ENCODE measurements around the gene ROBO1. TPM values are rescaled to one million over a fixed set of nuclear protein-coding genes. Genes with fewer than 3 reads are reported as not detected.

Gene ROBO1
- total RNA-seq, 2 experiments from 2014 or later = 0.36 to 0.69 TPM

DNA sequence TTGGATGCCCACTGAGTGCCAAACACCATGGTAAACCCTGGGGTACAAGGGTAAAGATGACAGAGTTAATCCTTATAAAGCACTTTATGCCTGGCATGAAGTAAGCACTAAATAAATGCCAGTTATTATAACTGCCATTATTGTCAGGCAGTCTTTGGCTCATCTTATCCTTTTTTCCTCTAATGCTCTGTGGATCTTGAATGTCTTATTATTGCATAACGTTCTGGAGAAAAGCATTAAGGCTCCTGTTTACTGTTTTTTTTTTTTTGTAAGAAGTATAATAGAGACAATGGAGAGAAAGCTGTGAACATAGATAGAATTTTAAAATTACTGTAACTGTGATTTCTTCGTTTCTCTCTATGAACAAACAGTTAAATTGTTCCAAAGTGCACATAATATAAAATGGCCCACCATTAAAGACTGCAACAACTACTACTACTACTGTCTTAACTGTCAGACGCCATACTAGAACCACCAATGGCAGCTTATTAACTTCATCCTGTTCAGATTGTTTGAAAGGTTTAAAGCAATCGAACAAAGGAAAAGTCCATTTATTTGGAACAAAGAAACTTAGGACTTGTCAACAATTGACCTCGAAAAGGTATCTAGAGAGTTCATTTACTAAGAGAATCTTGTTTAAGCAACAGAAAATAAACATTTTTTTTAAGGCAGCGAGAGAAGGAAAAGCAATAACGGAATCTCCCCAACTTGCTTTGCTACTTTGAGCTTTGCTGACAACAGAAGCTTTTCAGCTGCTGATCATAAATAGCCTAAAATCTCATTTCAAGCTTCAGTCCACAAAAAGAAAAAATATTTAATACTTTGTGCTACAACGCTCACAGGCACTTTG is 520.7 kb downstream of the ROBO1 start:
- intact Hi-C loops (cut with DNase I, micrococcal nuclease) = no loop called here
- Mint-ChIP-seq H3K36me3 (ENCODE audit: low read depth) (no peaks in the 10 kb centered on the region), H3K4me1 (ENCODE audit: low read depth) (no peaks in the 10 kb centered on the region), H3K4me3 (no peak overlapping the region), H3K27ac (no peak overlapping the region), H3K27me3 (no peaks in the 10 kb centered on the region), H3K9me3 (peaks cover 8% of the 10 kb centered on the region)
- ChIA-PET POLR2A (no interaction called here), CTCF (no interaction called here)
- H3K27ac ChIP-seq (ENCODE audit: low read depth in 1 of 2, low read length in 2 of 2) = no peak overlapping the region
- DNase-seq (no peak), ATAC-seq (ENCODE audit: poor library complexity) (no peak)
- peaks cover 0 to 6% of the 10 kb centered on the region in 2 experiments for H3K9me3 ChIP-seq (ENCODE audit: control insufficient read depth in 1 of 2, insufficient read depth in 1 of 2, low read length in 2 of 2)
- no peaks in the 10 kb centered on the region for H3K27me3 ChIP-seq (ENCODE audit: control insufficient read depth in 1 of 2, insufficient read depth in 2 of 2, low read length in 2 of 2)
- TF ChIP-seq, protein P1, sequence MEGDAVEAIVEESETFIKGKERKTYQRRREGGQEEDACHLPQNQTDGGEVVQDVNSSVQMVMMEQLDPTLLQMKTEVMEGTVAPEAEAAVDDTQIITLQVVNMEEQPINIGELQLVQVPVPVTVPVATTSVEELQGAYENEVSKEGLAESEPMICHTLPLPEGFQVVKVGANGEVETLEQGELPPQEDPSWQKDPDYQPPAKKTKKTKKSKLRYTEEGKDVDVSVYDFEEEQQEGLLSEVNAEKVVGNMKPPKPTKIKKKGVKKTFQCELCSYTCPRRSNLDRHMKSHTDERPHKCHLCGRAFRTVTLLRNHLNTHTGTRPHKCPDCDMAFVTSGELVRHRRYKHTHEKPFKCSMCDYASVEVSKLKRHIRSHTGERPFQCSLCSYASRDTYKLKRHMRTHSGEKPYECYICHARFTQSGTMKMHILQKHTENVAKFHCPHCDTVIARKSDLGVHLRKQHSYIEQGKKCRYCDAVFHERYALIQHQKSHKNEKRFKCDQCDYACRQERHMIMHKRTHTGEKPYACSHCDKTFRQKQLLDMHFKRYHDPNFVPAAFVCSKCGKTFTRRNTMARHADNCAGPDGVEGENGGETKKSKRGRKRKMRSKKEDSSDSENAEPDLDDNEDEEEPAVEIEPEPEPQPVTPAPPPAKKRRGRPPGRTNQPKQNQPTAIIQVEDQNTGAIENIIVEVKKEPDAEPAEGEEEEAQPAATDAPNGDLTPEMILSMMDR (IDR thresholded peaks at IDR 0.05) = no peak
- no peaks in the 10 kb centered on the region for H3K4me1 ChIP-seq (ENCODE audit: insufficient read depth, low read length)
- H3K4me3 ChIP-seq (ENCODE audit: low read length) = no peak overlapping the region
- no peaks in the 10 kb centered on the region for H3K36me3 ChIP-seq (ENCODE audit: insufficient read depth, low read length)

DNA sequence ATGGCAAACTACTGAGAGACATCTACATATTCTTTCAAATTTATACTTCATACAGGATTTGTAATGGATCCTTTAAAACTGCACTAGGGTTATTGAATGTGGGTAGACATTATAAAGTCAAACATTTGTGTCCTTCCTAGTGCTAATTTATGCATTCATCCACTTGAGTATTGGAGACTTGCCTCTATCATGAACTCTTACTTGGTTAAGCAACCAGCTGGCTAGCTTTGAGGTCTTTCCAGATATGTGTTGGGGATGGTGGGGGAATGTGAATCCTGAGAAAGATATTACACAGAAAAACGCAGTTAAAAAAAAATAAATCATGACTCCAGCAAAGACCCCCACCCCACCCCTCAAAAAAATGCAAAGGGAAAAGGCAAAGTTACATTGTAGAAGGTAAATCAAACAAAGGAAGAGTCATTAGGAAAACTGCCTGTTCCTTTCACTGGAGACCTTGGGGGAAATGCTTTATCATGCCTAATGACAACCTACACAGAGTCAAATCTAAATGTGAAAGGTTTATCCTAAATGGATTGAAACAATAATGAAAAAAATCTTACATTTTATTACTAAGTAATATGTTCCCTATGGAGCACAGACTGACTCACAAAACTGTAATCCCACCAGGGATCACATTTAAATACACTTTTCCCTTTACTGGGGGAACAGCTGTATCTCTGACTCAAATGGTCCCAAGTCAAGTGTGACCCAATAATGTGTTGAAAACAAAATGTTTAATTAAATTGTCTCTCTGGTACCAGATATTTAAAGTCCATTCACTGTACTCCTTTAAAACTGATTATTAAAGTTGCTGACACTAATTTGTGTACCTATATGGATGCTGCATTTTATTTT is 522.3 kb downstream of the ROBO1 start:
- H3K9me3 Mint-ChIP-seq = peaks cover 11% of the 10 kb centered on the region
- no peaks in the 10 kb centered on the region for H3K27me3 Mint-ChIP-seq
- Histone ChIP-seq H3K9me3 (ENCODE audit: control insufficient read depth in 1 of 2, insufficient read depth in 1 of 2, low read length in 2 of 2) (no peaks in the 10 kb centered on the region), H3K27me3 (ENCODE audit: control insufficient read depth in 1 of 2, insufficient read depth in 2 of 2, low read length in 2 of 2) (no peaks in the 10 kb centered on the region), H3K36me3 (ENCODE audit: insufficient read depth, low read length) (no peaks in the 10 kb centered on the region), H3K4me1 (ENCODE audit: insufficient read depth, low read length) (no peaks in the 10 kb centered on the region), H3K27ac (ENCODE audit: low read depth in 1 of 2, low read length in 2 of 2) (no peak overlapping the region), H3K4me3 (ENCODE audit: low read length) (no peak overlapping the region)
- CTCF ChIA-PET = no interaction called here
- TF ChIP-seq, protein P1 (IDR thresholded peaks at IDR 0.05) = no peak
- H3K4me3 Mint-ChIP-seq = no peak overlapping the region
- ATAC-seq (ENCODE audit: poor library complexity) (no peak), DNase-seq (no peak)
- no peaks in the 10 kb centered on the region for H3K36me3 Mint-ChIP-seq (ENCODE audit: low read depth)
- intact Hi-C loops (cut with DNase I, micrococcal nuclease) = no loop called here
- POLR2A ChIA-PET = no interaction called here
- no peaks in the 10 kb centered on the region for H3K4me1 Mint-ChIP-seq (ENCODE audit: low read depth)
- H3K27ac Mint-ChIP-seq = no peak overlapping the region

DNA sequence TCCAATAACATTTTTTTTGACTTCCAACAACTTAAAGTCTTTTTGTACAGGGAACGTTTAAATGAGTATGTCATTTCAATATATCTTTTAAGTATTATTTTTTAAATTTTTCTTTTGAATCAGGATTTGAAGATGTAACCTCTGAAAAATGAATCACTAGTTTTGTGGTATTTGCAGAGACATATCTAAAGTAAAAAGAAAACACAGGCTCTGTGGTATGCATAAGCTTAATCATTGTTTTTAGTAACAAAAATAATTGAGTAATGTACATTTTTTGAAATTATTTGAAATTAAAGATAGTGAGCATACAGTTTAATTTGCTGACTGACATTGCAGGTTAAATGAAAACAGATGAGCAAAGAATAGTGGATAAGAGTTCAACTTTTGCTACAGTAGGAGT is 531.3 kb downstream of the ROBO1 start:
- no peaks in the 10 kb centered on the region for H3K27me3 Mint-ChIP-seq
- Histone ChIP-seq H3K27me3 (ENCODE audit: control insufficient read depth in 1 of 2, insufficient read depth in 2 of 2, low read length in 2 of 2) (no peaks in the 10 kb centered on the region), H3K36me3 (ENCODE audit: insufficient read depth, low read length) (no peaks in the 10 kb centered on the region), H3K27ac (ENCODE audit: low read depth in 1 of 2, low read length in 2 of 2) (no peak overlapping the region), H3K4me3 (ENCODE audit: low read length) (no peak overlapping the region), H3K4me1 (ENCODE audit: insufficient read depth, low read length) (no peaks in the 10 kb centered on the region), H3K9me3 (ENCODE audit: control insufficient read depth in 1 of 2, insufficient read depth in 1 of 2, low read length in 2 of 2) (peaks cover 0 to 5% of the 10 kb centered on the region in 2 experiments)
- ChIA-PET POLR2A (no interaction called here), CTCF (no interaction called here)
- ATAC-seq (ENCODE audit: poor library complexity) = no peak
- peaks cover 3% of the 10 kb centered on the region for H3K9me3 Mint-ChIP-seq
- no peak for DNase-seq
- H3K36me3 Mint-ChIP-seq (ENCODE audit: low read depth) = no peaks in the 10 kb centered on the region
- H3K4me1 Mint-ChIP-seq (ENCODE audit: low read depth) = no peaks in the 10 kb centered on the region
- H3K27ac Mint-ChIP-seq = no peak overlapping the region
- TF ChIP-seq, protein P1 (IDR thresholded peaks at IDR 0.05) = no peak
- no peak overlapping the region for H3K4me3 Mint-ChIP-seq
- intact Hi-C loops (cut with DNase I, micrococcal nuclease) = no loop called here

Measured in CD4-positive, alpha-beta T cell (primary cell).